DMS53 (cell line): Measurements from ENCODE around the gene PKIG.

Experiments
- DNase-seq: peaks from one replicate; lab custom pipeline; 2025; lab: John Stamatoyannopoulos, UW

Gene PKIG

DNA sequence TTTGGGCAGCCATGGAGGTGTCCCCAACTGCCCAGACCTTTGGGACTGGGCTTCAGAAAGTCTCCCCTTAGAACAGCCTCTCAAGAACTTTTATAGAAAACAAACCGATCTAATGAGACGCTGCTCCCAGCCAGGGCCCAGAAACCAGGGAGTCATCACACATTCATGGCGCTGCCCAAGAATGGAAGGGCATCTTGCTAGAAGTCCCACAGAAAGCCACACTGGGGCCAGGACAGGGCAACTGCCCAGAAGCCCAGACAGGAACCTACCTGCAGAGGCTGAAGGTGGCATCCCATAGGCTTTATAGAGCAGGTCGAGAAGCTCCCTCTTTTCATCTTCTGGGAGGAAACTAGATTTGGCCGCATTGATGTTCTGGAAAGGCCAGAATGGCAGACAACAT, 37.7 kb downstream of the PKIG start:
- no peak for DNase-seq

DNA sequence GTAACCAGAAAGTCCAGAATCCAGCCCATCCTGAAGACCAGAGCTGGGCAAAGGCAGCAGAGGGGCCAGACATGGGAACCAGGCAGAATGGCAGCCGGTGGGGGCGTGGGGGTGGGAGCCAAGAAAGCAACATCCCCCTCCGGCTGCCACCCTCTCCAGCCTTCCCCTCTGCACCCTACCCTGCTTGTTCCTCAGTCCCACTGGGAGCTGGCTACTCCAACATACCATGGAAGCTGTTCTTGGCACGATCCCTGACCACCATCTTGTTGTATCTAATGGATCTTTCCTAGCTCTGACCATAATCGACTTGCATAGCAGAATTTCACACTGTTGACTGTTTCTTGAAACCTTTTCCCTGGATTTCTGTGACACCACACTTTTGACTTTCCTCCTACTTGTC, 38.9 kb downstream of the PKIG start:
- no peak for DNase-seq

DNA sequence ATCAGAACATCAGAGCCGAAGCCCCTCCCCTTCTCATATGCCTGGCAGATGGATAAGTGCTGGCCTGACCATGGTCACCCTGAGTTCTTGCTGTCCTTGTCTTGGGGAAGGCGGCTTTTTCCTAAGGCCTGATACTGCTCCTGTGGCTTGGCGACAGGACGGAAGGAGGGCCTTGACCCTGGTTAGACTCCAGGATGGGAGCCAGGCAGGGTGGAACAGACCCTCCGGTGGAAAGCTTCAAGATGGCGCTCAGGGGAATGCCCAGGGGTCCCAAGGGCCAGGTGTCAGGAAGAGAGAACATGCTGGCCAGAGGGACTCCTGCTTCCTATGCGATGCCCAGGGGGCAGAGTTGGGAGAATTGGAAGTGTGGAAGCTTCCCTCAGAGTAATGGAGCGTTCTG, 39.6 kb downstream of the PKIG start:
- no peak for DNase-seq

DNA sequence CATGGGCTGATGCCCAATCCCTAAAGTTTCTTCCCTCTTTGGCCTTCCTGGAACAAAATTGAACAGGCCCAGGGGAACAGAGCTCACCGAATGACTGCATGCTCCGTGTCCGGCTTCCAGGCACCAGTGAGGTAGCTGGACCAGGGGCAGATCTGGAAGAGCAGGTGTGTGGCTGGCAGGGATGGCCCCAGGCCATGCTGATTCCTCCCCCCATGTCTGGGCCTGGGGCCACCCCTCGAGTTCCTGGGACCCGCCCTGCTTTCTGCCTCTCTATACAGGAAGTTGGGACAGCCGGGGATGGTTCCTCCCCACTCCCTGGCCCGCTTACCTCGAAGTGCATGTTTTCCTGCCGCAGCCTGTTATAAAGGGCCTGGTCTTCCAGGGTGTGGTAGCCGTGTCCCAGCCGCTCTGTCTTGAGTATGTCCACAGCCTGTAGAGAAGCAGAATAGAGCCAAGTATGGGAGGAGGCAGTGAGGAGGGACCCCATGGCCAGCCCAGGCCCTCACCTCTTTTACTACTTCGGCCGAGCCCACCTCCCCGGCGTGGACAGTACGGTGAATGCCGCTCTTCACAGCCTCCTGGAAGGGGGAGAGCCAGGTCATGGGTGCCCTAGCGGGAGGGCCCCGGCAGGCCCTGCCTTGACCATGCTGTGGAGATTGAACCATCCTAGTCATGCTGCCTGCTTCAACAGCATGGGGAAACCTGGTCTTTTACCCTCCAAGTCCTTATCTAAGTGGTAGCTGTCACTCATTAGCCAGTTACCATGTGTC, 40.3 kb downstream of the PKIG start:
- no peak for DNase-seq

DNA sequence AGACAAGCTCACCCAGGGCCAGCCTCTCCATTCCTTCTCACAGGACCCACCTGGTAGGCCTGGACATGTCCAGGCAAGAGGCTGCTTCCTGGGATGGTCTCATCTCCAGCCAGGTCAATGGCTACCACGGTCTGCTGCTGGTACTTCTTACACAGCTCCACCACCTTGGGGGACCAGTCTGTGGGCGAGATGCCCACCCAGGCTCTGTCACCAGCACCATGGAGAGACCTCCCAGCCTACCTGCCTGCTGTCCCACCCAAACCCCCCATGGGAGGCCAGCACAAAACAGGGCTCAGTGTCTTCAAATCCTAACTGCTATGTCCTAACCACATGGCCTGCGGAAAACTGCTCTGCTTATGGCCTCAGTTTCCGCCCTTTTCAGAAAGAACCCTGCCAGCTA, 41.8 kb downstream of the PKIG start:
- no peak for DNase-seq

DNA sequence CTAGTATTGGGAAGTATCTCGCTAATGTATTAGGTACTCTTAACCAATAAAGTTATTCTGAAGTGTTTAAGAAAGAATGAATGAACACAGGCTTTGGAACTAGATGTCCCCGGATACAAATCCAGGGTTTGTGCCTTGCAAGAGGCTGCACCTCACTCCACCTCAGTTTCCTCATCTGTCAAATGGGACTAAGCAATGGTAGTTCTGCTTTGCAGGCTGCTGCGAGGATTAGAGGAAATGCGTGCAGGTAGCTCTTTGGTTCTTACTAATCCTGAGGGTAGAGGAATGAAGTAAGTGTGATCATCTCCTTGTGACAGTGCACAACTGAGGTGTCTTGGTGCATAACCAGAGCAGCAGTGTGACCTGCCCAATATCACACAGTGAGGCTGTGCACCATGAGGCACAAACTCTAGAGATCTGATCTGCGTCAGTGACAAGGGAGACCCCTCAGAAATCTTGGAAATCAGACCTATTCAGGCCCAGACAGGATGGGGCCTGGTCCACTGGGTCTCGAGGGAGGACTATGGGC, 42.4 kb downstream of the PKIG start:
- no peak for DNase-seq

DNA sequence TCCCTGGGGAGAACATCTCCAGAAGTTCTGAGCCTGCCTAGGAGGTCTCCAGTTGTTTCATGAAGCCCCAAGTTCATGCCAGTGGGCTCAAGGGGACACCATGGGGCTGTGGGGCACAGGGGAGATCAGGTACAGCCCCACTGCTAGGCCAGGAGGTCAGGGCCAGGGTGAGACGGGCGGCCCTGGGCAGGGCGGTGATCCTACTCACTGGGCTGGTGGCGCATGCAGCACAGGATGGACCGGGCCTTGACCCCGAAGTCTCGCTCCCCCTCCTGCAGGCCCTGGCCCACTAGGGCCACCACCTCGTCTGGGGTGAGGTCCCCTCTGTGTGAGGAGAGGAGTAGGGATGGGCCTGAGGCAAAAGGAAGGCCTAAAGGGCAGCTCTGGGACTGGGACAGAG, 43.0 kb downstream of the PKIG start:
- no peak for DNase-seq

DNA sequence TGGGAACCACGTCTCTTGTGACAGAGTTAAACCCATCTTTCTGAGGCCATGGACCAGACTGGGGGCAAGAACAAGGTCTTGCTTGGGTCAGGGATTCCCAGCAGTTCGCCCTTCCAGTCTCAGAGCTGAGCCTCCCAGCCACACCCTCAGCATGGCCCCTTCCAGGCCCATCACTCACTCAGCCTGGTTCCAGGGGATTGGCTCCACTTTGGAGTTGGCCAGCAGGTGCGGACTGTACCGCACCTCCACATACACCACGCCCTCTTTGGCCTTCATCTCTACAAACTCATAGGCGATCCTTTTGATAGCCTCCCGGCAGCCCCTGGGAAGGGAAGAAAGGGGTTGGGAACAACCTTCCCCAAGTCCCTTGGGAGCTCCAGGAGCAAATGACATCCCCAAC, 43.9 kb downstream of the PKIG start:
- DNase-seq = no peak

DNA sequence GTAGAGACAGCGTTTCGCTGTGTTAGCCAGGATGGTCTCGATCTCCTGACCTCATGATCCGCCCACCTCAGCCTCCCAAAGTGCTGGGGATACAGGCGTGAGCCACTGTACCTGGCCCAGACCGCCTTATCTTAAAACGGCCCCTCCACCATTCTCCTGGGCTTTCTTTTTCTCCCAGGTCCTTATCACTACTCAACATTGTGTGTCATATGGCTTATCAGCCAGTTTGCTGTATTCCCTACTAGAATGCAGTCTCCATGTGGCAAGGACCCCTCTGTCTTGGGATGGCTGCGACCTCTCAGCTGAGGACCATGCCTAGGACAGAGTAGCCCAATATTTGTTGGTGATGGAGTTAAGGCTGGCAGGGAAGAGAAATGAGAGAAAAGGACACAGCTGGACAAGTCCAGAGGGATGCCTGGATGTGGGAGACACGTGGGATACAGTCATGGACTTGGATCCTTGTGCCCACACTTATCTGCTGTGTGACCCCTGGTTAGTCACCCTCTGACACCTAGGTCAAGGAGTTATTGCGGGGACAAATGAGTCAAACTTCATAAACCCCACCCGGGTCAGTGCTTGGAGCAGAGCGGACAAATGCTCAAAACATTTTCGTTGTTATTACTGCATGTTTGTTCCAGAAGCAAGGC, 45.1 kb downstream of the PKIG start:
- DNase-seq = no peak

DNA sequence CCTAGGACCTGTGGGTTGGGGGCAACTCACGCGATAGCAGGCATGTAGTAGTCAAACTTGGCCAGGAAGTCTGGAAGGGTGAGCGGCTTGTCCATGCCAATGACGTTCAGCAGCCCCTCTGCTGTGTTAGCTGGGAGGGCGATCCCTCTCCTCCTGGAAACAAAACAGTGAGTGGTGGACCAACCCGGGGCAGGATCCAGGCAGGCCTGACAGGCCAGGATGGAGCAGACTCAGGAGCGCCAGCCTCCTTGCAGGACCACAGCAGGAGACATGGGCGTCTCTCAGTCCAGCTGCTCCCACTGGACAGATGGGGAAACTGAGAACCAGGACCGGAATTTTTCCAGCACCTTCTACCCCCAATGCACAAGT, 46.6 kb downstream of the PKIG start:
- DNase-seq = no peak

DNA sequence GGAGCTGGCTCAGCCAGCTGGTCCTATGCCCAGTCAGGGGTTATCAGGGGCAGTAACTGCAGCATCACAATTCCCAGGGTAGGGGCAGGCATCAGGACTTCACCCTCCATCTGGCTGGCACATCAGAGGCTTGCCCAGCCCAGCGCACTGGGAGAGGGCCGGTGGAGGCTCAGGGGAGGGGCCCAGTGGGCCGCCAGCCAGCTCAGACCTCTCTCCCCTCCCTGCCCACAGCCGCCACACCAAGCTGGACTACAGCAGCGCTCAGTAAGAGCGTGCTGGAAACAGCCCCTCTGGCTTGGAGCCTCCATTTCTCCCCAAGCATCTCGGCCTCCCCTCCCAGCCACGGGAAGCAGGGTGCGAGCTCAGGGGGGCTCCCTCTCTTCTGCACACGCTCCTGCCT, 47.2 kb downstream of the PKIG start:
- no peak for DNase-seq

DNA sequence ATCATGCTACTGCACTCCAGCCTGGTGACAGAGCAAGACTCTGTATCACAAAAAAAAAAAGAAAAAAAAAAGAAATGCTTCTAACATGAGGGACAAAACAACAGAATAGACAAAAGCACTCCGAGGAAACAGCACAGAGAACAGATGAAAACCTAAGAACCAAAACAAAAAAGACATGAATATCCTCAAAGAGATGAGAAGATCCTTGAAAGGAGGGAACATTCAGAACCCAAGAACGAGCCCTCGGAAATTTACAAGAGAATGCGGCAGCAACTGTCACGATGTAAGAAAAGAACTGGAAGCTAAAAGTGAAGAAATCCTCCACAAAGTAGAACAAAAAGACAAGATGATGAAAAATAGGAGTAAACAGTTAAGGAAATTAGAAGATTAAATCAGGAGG, 47.9 kb downstream of the PKIG start:
- DNase-seq = no peak

DNA sequence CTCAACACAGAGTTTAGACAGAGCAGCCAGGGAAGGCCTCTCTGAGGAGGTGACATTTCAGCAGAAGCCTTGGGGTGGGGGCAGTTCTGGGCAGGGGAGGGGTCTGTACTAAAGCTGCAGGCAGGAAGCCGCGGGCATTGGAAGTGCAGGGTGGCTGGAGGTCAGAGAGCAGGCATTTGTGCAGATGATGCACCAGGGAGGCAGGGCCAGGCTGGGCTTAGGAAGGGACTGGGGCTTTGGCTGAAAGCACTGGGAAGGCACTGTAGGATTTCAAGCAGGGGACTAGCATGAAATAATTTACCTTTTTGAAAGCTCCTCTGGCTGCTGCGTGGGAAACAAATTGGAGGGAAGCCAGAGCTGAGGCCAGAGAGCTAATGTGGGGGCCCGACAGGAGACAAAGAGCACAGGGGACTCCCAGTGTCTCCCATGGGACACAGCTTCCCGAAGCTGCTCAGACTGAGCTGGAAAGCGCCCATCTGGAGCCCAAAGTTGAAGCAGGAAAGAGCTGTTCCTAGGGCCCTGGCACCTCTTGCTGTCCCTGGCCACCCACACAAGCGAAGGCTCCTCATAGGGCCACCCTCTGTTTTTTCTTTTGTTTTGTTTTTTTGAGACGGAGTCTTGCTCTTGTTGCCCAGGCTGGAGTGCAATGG, 49.8 kb downstream of the PKIG start:
- DNase-seq = no peak

DNA sequence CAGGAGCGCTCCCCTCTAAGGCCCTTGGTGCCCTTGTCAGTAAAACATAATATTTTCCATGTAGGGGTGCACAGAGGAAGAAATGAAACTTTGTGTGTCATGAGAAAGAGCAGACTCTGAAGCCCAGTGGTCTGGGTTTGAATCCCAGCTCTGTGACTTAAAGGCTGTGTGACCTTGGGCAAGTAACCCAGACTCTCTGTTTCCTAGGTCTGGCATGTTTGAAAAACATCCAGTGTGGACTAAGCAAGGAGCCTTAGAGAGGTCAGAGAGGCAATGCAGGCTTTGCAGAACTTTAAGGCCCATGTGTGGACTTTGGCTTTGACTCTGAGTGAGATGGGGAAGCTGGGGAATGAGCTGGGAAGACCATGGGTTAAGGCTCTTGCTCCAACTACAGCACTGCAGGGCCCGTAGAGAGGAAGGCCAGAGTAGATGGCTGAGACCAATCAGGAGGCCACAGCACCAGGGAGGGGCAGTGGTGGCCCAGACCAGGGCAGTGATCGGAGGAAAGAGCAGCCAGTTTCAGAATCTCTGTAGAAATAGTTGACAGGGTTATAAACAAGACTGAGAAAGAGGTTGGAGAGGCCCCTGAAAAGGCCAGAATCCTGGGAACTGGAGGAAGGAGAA, 50.9 kb downstream of the PKIG start:
- no peak for DNase-seq

DNA sequence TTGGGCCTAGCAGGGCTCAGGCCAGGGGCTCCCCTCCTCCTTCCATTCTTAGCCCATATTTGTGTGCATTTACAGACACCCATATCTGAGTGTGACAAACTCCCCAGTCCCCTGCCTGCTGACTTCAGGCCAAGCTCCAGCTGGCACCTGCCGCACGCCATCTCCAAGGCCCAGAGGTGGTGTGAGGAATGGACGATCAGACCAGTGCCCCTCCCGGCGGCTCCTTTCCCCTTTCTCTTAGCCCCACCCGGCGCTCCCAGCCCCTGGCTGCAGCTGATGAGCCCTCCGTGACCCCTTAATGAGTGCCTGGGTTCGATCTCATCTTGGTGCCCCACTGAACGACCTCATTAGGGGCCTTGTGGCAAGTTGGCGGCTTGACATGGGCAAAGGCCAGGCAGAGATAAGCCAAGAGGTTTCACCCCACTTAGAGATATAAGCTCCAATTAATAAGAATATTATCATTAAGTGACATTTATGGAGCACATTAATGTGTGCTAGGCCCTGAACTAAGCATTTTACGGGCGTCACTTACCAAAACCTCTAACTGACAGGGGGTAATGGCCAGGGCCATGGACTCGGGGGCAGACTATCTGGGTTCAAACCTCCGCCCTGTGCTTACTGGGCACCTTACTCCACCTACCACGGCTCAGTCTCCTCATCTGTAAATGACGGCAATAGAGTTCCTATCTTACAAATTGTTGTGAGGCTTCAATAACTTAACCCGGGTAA, 51.7 kb downstream of the PKIG start:
- no peak for DNase-seq

DNA sequence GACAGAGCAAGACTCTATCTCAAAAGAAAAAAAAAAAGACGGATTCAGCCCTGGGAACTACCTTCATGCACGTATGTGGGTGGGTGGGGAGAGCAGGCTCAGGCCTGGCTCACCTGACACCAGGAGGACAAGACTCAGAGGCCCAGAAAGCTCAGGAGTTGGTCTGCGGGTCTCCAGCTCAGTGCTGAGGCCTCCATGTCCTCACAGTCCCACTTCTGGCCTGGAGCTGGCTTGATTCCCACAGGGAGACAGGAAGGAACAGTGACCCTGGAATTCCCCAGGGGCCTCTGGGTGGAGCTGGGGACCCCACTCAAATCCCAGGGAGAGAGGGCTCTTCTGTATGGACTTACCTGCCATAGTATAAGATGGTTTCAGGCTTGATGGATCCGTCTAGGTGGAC, 53.5 kb downstream of the PKIG start:
- no peak for DNase-seq

DNA sequence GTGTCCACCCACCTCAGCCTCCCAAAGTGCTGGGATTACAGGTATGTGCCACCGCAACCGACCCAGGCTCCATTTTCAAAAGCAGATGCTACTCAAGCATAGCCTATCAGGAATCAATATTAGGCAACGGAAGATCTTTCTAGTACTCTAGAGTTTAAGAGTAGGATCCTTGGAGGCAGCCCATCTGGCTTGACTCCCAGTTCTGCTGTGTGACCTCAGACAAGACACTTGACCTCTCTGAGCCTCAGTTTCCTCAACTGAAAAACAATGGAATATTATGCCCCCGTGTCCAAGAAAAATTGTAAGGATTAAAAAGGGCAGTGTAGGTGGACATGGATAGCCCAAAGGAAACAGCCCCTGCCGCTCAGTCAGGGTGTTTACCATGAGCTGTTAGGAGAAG, 54.7 kb downstream of the PKIG start:
- DNase-seq = no peak

DNA sequence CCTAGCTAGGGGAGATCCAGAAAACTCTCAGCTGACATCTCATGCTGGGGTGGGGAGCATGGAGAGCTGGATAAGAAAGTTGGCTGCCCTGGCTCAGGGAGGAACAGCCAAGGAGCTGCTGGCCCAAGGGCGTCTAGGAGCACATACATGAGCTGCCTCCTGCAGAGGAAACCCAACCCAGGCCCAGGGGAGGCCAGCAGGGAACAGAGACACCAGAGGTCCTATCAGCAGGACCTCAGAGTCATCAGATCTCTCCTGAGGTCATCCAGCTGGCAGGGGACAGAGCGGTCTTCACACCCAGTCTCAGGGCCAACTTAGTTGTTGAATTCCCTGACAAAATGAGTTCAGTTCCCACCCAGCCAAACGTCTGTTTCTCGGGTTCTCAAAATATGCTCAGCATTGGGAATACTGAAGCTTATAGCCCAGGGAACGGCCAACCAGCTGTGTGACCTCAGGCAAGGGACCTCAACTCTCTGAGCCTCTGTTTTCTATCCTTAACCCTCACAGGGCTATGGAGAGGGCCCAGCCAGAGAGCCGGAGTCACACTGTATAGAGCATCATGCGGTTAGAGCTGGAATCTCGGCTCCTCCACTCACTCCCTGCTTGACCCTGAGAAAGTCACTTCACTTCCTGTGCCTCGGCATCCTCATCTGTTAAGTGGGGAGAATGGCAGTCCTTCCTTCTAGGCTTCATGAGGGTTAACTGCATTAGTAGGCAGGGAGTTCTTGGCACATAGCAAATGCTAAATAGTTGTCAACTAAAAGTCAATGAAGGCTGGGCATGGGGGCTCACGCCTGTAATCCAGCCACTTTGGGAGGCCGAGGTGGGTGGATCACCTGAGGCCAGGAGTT, 55.4 kb downstream of the PKIG start:
- no peak for DNase-seq

DNA sequence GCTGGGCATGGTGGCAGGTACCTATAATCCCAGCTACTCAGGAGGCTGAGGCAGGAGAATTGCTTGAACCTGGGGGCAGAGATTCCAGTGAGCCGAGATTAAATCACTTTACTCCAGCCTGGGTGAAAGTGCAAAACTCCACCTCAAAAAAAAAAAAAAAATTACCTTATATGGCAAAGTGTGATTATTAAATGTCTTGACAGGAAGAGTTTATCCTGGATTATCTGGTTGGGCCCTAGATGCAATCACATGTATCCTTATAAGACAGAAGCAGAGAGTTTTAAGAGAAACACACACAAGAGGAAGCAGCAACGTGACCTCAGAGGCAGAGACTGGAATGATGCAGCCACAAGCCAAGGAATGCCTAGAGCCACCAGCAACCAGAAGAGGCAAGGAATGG, 58.1 kb downstream of the PKIG start:
- DNase-seq = no peak

DNA sequence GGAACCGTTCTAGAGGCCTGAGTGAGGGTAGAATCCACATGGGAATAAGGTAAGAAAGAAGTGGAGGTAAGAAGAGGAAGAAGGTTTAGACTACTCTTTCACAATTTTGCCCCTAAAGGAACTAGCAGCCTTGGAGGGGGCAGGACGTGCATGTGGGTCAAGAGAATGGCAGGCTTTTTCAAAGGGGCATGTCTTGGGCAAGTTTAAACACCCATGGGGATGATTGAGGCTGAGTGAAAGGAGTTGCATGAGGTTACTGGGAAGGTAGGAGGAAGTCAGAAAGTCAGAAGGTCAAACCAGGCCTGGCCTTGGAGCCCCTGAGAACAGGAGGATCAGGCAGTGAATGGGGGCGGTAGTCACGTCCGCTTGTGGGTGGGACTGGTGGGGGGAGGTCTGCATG, 58.9 kb downstream of the PKIG start:
- DNase-seq = no peak
